Left kidney (tissue), 2 donors: ENCODE data around the gene DCAF10. TPM values are rescaled to one million over a fixed set of nuclear protein-coding genes. Genes with fewer than 3 reads are reported as not detected.
"Not testable (repeated sequence)": the region's sequence is repeated elsewhere in the genome, so short reads cannot be mapped to it uniquely, and the experiment has no call there.

ENCODE experiments used
- DNase-seq: peaks from one replicate; pipeline ENCODE4 v3.0.0-alpha.2; 2013
- polyA plus RNA-seq: library from polyadenylated mRNA; unstranded; fragments of 120-200 nt; gene quantifications from one replicate; pipeline ENCODE4 v1.2.1, GENCODE V29; 2013; ENCODE audit not compliant: insufficient read length

The DCAF10 gene
- polyA plus RNA-seq, 1 donor = 43.7 TPM

GRCh38 chr9:37790096-37790495, 10.5 kb upstream of the DCAF10 start:
- DNase-seq = no peak

- no peak for DNase-seq
Observed at GRCh38 chr9:37792122-37792521, 8.5 kb upstream of the DCAF10 start.

GRCh38 chr9:37796232-37796631, 4.4 kb upstream of the DCAF10 start:
- DNase-seq = no peak

- DNase-seq = no peak
Observed at GRCh38 chr9:37798677-37799076, 1.9 kb upstream of the DCAF10 start.

- DNase-seq = peak; percentile 8
Observed at GRCh38 chr9:37801287-37801850, 772 bp downstream of the DCAF10 start.

GRCh38 chr9:37801959-37802711, 1.5 kb downstream of the DCAF10 start:
- DNase-seq = no peak

- DNase-seq = no peak
Observed at GRCh38 chr9:37806271-37806670, 5.7 kb downstream of the DCAF10 start.

GRCh38 chr9:37809676-37810075, 9.1 kb downstream of the DCAF10 start:
- not testable (repeated sequence) for DNase-seq

GRCh38 chr9:37811906-37812476, 11.4 kb downstream of the DCAF10 start:
- DNase-seq = no peak

- no peak for DNase-seq
Observed at GRCh38 chr9:37812773-37813379, 12.3 kb downstream of the DCAF10 start.

GRCh38 chr9:37818849-37819248, 18.3 kb downstream of the DCAF10 start:
- DNase-seq = no peak

- no peak for DNase-seq
Observed at GRCh38 chr9:37820142-37820541, 19.5 kb downstream of the DCAF10 start.

- not testable (repeated sequence) for DNase-seq
Observed at GRCh38 chr9:37825174-37825573, 24.6 kb downstream of the DCAF10 start.

GRCh38 chr9:37827483-37828165, 27.0 kb downstream of the DCAF10 start:
- no peak for DNase-seq

GRCh38 chr9:37835821-37836220, 35.2 kb downstream of the DCAF10 start:
- no peak for DNase-seq

GRCh38 chr9:37836386-37836785, 35.8 kb downstream of the DCAF10 start:
- DNase-seq = no peak

- no peak for DNase-seq
Observed at GRCh38 chr9:37839496-37840461, 39.2 kb downstream of the DCAF10 start.

- no peak for DNase-seq
Observed at GRCh38 chr9:37840560-37841194, 40.1 kb downstream of the DCAF10 start.

GRCh38 chr9:37852222-37852621, 51.6 kb downstream of the DCAF10 start:
- no peak for DNase-seq

- DNase-seq = no peak
Observed at GRCh38 chr9:37856551-37856950, 56.0 kb downstream of the DCAF10 start.

- no peak for DNase-seq
Observed at GRCh38 chr9:37859043-37859442, 58.4 kb downstream of the DCAF10 start.
